Frontal cortex (tissue), 4 donors: ENCODE data around the gene AADACL4. TPM values are rescaled to one million over a fixed set of nuclear protein-coding genes. Genes with fewer than 3 reads are reported as not detected.
"Not testable (repeated sequence)": the region's sequence is repeated elsewhere in the genome, so short reads cannot be mapped to it uniquely, and the experiment has no call there.

Experiments used
- DNase-seq, 2 donors: peaks; one replicate each; pipeline ENCODE4 v3.0.0; 2012; ENCODE audit warnings: low spot score in 2 of 2
- FAIRE-seq: peaks from 2 replicates; lab custom pipeline; 2012; peaks lifted over from hg19 to GRCh38; lab: Jason Lieb, UNC
- small RNA-seq: library from RNA; depleted of rRNA; stranded (forward); fragments of <200 nt; gene quantifications from one replicate; pipeline ENCODE3, GENCODE V24; 2014
- total RNA-seq: library from RNA; depleted of rRNA; stranded (reverse); fragments of >200 nt; gene quantifications from one replicate; pipeline ENCODE4 v1.2.3, GENCODE V29; 2014
- donor health status: control.
- donor health status: control.
- donor health status: control.

The AADACL4 gene
- total RNA-seq, 1 donor from 2014 or later, result not detected

DNA sequence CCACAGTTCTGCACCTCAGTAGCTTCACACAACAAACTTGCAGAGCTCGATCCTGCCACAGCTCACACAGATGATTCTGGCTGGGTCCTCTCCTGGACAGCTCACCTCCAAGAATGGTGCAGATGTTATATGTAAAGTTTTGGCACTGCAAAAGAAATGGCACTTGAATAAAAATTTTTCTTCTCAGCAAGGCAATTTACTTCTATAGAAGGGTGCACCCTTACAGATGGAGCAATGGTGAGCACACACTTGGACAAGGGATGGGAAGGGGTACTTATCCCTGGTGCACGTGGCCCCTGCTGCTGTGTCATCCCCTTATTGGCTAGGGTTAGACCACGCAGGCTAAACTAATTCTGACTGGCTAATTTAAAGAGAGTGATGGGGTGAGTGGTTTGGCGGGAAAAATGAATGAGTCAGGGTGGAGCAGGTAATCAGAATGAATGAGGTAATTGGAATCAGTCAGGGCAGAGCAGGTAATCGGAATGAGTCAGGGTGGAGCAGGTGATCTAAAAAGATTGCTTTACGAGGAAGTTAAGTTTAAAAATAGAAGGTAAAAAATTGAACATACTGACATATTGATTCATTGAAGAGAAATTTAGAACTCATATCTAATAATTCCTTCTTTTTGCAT lies 60.1 kb downstream of the AADACL4 start:
- DNase-seq, result no peak
- no peak for FAIRE-seq

DNA sequence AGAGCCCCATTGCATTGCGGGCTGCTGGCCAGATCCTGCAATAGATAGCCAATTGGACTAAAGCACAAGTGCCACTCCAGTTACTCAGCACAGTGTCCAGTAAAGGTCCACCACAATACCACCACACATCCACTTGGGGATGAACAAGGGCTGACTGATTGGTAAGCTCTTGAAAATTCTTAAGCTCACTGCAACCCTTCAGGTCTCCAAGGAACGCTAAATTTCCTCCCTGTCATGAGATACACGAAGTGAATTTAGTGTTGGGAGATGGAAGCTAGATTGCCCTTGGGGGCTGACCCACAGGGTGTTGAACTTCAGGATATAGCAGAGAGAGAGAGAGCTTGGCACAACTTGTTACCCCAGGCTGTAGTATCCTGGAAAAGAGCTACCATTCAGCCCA lies 62.2 kb downstream of the AADACL4 start:
- FAIRE-seq, result no peak
- no peak for DNase-seq

DNA sequence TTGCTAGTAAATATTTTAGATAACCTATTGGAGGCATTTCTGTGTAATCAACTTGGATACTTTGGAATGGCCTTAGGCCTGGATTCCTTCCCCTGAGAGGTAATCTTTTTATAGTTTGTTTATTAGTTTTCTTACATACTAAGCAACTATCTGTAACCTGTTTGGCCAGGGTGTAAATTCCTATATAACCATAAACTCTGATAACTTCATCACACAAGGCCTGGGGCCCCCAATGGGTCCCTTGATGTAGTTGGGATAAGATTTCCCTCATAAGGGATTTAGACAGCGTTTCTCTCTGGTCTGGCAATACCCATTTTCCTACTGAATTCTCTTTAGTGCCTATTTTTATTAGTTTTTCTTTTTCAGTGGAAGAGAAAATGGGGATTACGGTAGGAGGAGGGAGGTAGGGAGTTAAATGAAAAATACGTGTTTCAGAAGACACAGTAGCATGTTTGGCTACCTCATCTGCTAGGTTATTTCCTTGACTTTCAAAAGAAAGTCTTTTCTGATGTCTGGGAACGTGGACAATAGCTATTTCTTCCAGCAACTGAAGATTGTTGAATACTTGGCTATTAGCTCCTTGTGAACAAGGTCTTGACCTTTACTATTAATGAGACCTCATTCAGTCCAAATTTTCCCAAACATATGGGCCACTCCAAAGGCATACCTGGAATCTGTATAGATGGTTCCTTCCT lies 64.7 kb downstream of the AADACL4 start:
- DNase-seq (no peak), FAIRE-seq (no peak)

DNA sequence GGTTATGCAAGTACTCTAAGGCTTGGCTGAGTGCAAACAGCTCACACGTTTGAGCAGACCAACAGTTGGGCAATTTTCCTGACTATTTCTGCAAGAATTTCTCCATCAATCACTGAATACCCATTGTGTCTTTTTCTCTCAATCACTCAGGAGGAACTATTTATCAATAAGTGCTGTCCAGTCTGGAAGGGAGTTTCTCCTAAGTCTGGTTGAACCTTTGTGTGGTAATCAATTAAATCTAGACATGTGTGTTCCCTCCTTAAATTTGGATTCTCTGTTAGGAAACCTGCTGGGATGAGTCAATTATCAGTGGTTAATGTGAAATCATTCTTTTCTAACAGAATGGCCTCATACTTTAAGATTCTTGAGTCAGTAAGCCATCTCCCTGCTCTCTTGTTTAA lies 65.2 kb downstream of the AADACL4 start:
- FAIRE-seq (no peak), DNase-seq (no peak)

DNA sequence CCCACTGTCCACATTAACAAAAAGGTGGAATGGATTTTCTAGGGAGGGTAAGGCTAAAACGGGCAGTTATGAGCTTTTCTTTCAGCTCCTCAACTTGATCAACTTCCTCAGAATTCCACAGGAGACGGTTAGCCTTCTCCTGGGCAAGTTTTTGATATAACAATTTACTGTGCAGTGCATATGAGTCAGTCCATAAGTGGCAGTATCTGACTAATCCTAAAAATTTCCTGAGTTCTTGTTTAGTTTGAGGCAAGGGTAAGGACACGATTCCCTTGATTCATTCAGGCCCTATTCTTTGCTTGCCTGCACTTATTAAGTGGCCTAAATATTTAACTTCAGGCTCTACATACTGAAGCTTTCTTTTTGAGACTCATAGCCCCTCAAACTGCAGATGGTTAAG lies 65.8 kb downstream of the AADACL4 start:
- FAIRE-seq (no peak), DNase-seq (no peak)

DNA sequence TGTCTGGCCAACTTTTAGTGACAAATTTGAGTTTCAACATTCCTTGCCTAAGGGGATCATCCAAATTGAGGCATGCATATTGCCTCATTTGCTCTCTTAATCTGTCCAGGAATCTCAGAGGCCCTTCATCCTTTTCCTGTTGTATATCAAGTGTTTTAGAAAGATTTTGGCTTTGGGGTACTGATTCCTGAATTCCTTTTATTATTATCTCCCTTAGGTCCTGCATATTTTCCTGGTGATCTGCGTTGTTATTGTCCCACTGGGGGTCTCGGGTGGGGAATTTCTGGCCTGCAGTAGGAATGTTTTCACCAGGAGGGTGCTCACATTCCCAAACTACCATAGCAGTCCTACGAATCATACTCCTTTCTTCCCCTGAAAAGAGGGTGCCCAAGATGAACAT lies 67.7 kb downstream of the AADACL4 start:
- no peak for DNase-seq
- FAIRE-seq, result no peak

DNA sequence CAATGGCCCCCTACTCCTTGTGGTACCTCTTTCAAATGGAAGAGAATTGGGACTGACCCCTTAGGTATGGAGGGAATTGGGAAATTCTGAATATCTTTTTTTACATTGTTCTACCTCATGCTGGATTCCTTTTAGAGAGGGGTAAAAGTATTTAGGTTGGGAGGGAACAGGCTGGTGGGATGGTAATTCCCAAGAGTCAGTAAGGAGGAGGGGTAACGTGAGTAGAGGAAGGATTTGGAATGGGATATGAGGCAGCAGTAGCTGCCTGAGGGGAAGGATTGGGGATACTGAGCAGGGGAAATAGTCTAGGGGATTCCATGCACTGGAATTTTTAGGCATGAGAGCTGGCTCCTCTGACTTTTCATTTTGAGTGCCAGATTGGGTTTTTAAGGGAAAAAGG lies 68.2 kb downstream of the AADACL4 start:
- FAIRE-seq (no peak), DNase-seq (no peak)

DNA sequence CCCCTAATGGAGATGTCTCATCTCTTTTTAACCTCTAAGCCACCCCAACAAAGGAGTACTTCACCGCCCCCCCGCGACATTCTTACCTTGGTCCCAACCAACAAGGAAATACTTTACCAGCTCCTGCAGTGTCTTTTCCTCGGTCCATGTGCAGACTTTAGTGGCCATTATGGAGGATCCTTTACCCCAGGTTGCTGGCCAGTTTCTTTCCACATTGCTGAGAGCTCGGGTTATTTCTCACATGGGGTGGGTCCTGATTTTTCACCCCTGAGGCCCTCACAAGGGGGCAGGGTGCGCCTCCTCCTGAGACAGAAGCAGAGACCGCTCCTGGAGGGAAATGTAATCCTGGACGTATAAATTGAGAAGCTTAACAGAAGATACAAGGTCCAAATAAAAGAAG lies 69.0 kb downstream of the AADACL4 start:
- FAIRE-seq, result no peak

DNA sequence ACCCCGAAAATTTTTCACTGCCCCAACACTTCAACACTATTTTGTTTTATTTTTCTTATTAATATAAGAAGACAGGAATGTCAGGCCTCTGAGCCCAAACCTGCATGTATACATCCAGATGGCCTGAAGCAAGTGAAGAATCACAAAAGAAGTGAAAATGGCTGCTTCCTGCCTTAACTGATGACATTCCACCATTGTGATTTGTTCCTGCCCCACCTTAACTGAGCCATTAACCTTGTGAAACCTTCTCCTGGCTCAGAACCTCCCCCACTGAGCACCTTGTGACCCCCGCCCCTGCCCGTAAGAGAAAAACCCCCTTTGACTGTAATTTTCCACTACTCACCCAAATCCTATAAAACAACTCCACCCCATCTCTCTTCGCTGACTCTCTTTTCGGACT lies 69.8 kb downstream of the AADACL4 start:
- not testable (repeated sequence) for FAIRE-seq, DNase-seq

More for the DNA sequence above, 69.0 kb downstream of the AADACL4 start:
- no peak for DNase-seq

DNA sequence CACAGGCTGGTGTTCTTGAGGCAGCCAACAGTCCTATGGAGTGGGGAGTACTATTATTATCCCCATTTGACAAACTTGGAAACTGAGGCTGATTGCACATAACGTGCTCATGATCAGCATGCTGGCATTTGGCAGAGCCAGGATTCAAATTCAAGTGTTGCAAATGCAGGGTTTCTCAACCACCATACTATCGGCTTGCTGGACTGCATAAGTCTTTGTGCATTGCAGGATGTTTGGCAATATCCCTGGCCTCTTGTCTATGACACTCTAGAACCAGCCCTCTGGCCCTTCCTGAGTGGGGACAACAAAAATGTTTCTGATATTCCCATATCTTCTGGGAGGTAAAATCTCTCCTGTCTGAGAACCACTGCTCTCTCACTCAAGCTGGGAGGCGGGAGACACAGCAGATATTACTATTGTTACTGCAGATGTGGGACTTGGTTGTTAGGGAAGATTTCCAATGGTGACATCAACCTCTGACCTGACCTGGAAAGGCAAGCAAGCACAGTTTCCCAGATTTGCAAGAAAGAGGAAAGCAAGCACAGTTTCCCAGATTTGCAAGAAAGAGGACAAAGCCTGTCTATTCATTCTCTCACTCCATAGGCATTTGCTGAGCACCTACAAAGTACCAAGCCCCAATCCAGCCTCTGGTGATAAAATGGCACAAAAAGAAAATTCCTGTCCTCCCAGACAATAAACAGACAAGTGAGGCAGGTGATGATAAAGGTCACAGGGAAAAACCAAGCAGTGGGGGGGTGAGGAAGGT lies 71.0 kb downstream of the AADACL4 start:
- no peak for FAIRE-seq

DNA sequence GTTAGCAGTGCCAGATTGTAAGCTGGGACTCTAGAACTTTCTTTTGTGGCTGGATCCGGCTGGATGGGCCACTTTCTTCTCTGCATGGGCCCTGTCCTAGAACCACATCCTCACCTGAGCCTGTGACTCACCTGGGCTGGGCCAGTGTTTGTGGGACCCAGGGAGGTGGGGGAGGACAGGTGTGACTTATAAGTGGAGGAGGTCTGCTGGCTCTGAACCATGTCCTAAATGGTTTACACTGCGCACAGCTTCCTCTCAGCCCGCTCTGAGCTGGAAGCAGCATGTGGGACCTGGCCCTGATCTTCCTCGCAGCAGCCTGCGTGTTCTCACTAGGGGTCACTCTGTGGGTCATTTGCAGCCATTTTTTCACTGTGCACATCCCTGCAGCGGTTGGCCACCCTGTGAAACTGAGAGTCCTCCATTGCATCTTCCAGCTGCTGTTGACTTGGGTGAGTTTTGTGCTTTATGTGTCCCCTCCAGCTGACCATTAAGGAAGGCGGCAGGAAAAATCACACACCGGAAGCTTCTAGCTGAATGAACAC lies 72.1 kb downstream of the AADACL4 start, which contains the start of gene AADACL3:
TSS of gene AADACL3 (plus strand) at position 215 of the 542 bp plus-strand sequence. CDS start at position 282, 67 bp downstream.
- DNase-seq (no peak), FAIRE-seq (no peak)

More for the DNA sequence above, 71.0 kb downstream of the AADACL4 start:
- no peak for DNase-seq

Small RNAs within 50 kb of the gene (small RNA-seq; reads per million reads assigned to genes)
- not detected for gene AC244670.1

Other genes with a start within 250 kb of the AADACL4 start
- gene DHRS3, start 25.9 kb upstream of the AADACL4 start, total RNA-seq, result 13.0 TPM
- not detected for gene AADACL3, start 72.0 kb downstream of the AADACL4 start, total RNA-seq
- under 0.01 TPM for gene CFAP107, start 102.1 kb downstream of the AADACL4 start, total RNA-seq
- not detected for gene PRAMEF12, start 129.7 kb downstream of the AADACL4 start, total RNA-seq
- gene PRAMEF1, start 147.3 kb downstream of the AADACL4 start, total RNA-seq, result not detected
- not detected for gene PRAMEF11, start 187.3 kb downstream of the AADACL4 start, total RNA-seq
- not detected for gene HNRNPCL1, start 204.6 kb downstream of the AADACL4 start, total RNA-seq
- gene PRAMEF2, start 213.0 kb downstream of the AADACL4 start, total RNA-seq, result not detected
- not detected for gene PRAMEF4, start 242.1 kb downstream of the AADACL4 start, total RNA-seq